B cell (primary cell): ENCODE results near the gene LNX1.

ENCODE experiments used
- EZH2 ChIP-seq: IDR thresholded peaks from 2 replicates; pipeline ENCODE4 v1.6.1; 2012; ENCODE audit warnings: borderline replicate concordance, low read depth, mild to moderate bottlenecking, moderate library complexity, low read length; ENCODE audit not compliant: insufficient read depth, poor library complexity, severe bottlenecking
- TF ChIP-seq, protein P1 (sequence below): fragments of 200-600 bp; IDR thresholded peaks from one replicate; pipeline ENCODE4 v1.8.0; 2022; ENCODE audit warnings: antibody characterized with exemption, mild to moderate bottlenecking

DNA sequence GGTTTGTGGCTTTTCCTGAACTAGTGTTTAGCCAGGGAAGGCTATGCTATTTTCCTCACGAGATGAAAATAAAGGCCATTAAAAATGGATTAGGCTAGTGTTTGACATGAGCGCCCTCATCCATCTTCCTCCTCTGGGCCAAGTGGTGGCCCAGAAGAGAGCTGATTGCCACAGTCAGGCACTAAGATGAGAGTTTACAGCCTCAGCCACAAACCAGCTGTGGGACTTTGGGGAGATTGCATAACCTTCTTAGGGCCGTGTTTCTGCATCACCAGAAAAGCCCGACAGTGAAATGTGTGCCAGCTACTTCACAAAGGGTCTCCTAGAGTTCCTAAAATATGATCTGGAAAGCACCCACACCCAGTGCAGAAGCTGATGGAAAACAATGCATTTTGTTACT is 42.3 kb upstream of the LNX1 start:
- TF ChIP-seq, protein P1, sequence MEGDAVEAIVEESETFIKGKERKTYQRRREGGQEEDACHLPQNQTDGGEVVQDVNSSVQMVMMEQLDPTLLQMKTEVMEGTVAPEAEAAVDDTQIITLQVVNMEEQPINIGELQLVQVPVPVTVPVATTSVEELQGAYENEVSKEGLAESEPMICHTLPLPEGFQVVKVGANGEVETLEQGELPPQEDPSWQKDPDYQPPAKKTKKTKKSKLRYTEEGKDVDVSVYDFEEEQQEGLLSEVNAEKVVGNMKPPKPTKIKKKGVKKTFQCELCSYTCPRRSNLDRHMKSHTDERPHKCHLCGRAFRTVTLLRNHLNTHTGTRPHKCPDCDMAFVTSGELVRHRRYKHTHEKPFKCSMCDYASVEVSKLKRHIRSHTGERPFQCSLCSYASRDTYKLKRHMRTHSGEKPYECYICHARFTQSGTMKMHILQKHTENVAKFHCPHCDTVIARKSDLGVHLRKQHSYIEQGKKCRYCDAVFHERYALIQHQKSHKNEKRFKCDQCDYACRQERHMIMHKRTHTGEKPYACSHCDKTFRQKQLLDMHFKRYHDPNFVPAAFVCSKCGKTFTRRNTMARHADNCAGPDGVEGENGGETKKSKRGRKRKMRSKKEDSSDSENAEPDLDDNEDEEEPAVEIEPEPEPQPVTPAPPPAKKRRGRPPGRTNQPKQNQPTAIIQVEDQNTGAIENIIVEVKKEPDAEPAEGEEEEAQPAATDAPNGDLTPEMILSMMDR, result no peak
- no peak for TF ChIP-seq EZH2
